GM12878 (cell line): Measurements from ENCODE around the gene SUPT6H. TPM values are rescaled to one million over a fixed set of nuclear protein-coding genes. Genes with fewer than 3 reads are reported as not detected.

Source experiments
- ATAC-seq: fragments of 200-7000 bp; cut with Tn5 transposase; 3 replicates; pipeline ENCODE4 v1.9.1; 2020; ENCODE audit warnings: mild to moderate bottlenecking, moderate library complexity
- BruUV-seq: library from RNA; stranded (reverse); fragments of 400-500 nt; replicated peaks from 2 replicates; lab custom pipeline; 2021; lab: Mats Ljungman, UMichigan
- CTCF ChIA-PET: fragments of 300-600 bp; sonication (Branson Sonifier 250); formaldehyde crosslinking; extraction: SDS; loops from one replicate; lab custom pipeline; 2021; ENCODE audit warnings: inconsistent platforms; lab: Yijun Ruan, JAX
- POLR2A ChIA-PET: fragments of 350-600 bp; formaldehyde crosslinking; extraction: SDS; loops from one replicate; lab custom pipeline; 2021; ENCODE audit warnings: inconsistent platforms; lab: Charles Lee
- RAD21 ChIA-PET: fragments of 300-600 bp; sonication (Branson Sonifier 250); formaldehyde crosslinking; loops from one replicate; lab custom pipeline; 2023; ENCODE audit warnings: antibody characterized with exemption; ENCODE audit not compliant: unreplicated experiment; lab: Charles Lee
- SMC1A ChIA-PET: fragments of 300-600 bp; sonication (Branson Sonifier 250); formaldehyde crosslinking; loops from one replicate; lab custom pipeline; 2023; ENCODE audit not compliant: unreplicated experiment, uncharacterized antibody; lab: Charles Lee
- DNase-seq: peaks from one replicate; pipeline ENCODE4 v3.0.0-alpha.2; 2011; ENCODE audit warnings: low read depth, low spot score
- FAIRE-seq: peaks from 3 replicates; lab custom pipeline; 2011; peaks lifted over from hg19 to GRCh38; lab: Jason Lieb, UNC
- H2AFZ ChIP-seq: 2 replicates; pipeline ENCODE4 v1.6.0; 2011; ENCODE audit warnings: low read depth, low read length, control low read depth; ENCODE audit not compliant: control insufficient read depth
- H3K27ac ChIP-seq: 2 replicates; pipeline ENCODE4 v1.5.1; 2011; ENCODE audit warnings: control low read depth; ENCODE audit not compliant: control insufficient read depth, insufficient read depth
- H3K27me3 ChIP-seq, 2 experiments: replicated peaks in 1 of 2; 2 replicates each; pipeline versions ENCODE4 v1.6.0 to v1.6.1; 2011; ENCODE audit warnings: low read length in 1 of 2; ENCODE audit not compliant: control insufficient read depth in 2 of 2, insufficient read depth in 2 of 2
- H3K36me3 ChIP-seq, 2 experiments: 2 replicates each; pipeline ENCODE4 v1.5.1; 2011; ENCODE audit warnings: low read length in 1 of 2; ENCODE audit not compliant: control insufficient read depth in 2 of 2, insufficient read depth in 2 of 2
- H3K4me1 ChIP-seq: 2 replicates; pipeline ENCODE4 v1.6.1; 2011; ENCODE audit warnings: mild to moderate bottlenecking, low read length, moderate library complexity, mixed read lengths; ENCODE audit not compliant: control insufficient read depth, insufficient read depth
- H3K4me2 ChIP-seq: 2 replicates; pipeline ENCODE4 v1.6.0; 2011; ENCODE audit warnings: control low read depth; ENCODE audit not compliant: control insufficient read depth, insufficient read depth
- H3K4me3 ChIP-seq: fragments of 200-600 bp; sonication (generic); 2 replicates; pipeline ENCODE4 v1.5.1; 2016
- H3K79me2 ChIP-seq: 2 replicates; pipeline ENCODE4 v1.6.0; 2011; ENCODE audit warnings: low read length; ENCODE audit not compliant: control insufficient read depth, insufficient read depth
- H3K9ac ChIP-seq: 2 replicates; pipeline ENCODE4 v1.8.0; 2011; ENCODE audit warnings: low read length, control low read depth, mixed read lengths; ENCODE audit not compliant: control insufficient read depth, insufficient read depth
- H3K9me3 ChIP-seq: replicated peaks from 3 replicates; pipeline ENCODE4 v1.5.1; 2011; ENCODE audit warnings: mild to moderate bottlenecking, low read length; ENCODE audit not compliant: control insufficient read depth, insufficient read depth
- H4K20me1 ChIP-seq: 2 replicates; pipeline ENCODE4 v1.6.0; 2011; ENCODE audit not compliant: control insufficient read depth, insufficient read depth
- BHLHE40 ChIP-seq, 2 experiments: fragments of 450-650 bp in 1 of 2; IDR thresholded peaks; 2 replicates each; pipeline ENCODE4 v1.6.1; 2011 to 2017; ENCODE audit warnings: low read depth in 2 of 2, borderline replicate concordance in 1 of 2, improper control_type of control experiment in 1 of 2, low read length in 1 of 2, mild to moderate bottlenecking in 1 of 2
- E2F8 ChIP-seq: fragments of 450-650 bp; IDR thresholded peaks from 2 replicates; pipeline ENCODE4 v1.6.1; 2018; ENCODE audit warnings: mild to moderate bottlenecking, low read depth, moderate library complexity; ENCODE audit not compliant: partially characterized antibody
- MEF2B ChIP-seq: fragments of 450-650 bp; IDR thresholded peaks from 2 replicates; pipeline ENCODE4 v1.6.1; 2018; ENCODE audit warnings: mild to moderate bottlenecking, moderate library complexity; ENCODE audit not compliant: partially characterized antibody, poor library complexity, severe bottlenecking
- NFYA ChIP-seq: IDR thresholded peaks from 2 replicates; pipeline ENCODE4 v1.6.1; 2011; ENCODE audit warnings: low read depth, mild to moderate bottlenecking, low read length, improper control_type of control experiment, borderline replicate concordance
- NRF1 ChIP-seq: conservative IDR thresholded peaks from 2 replicates; pipeline ENCODE4 v1.6.1; 2011; ENCODE audit warnings: mild to moderate bottlenecking, low read depth, low read length, improper control_type of control experiment
- RAD21 ChIP-seq: IDR thresholded peaks from 2 replicates; pipeline ENCODE4 v1.6.1; 2011; ENCODE audit warnings: mild to moderate bottlenecking, low read depth, low read length, moderate library complexity; ENCODE audit not compliant: insufficient read depth
- RAD51 ChIP-seq: fragments of 450-650 bp; IDR thresholded peaks from 2 replicates; pipeline ENCODE4 v1.6.1; 2016; ENCODE audit warnings: moderate library complexity, mild to moderate bottlenecking, inconsistent platforms
- REST ChIP-seq: IDR thresholded peaks from 2 replicates; pipeline ENCODE4 v1.6.1; 2012; ENCODE audit warnings: mild to moderate bottlenecking, low read depth, low read length
- SKIL ChIP-seq: fragments of 450-650 bp; IDR thresholded peaks from 2 replicates; pipeline ENCODE4 v1.6.1; 2017; ENCODE audit warnings: mild to moderate bottlenecking, low read depth, inconsistent platforms; ENCODE audit not compliant: poor library complexity, severe bottlenecking
- SMC3 ChIP-seq: IDR thresholded peaks from 2 replicates; pipeline ENCODE4 v1.6.1; 2011; ENCODE audit warnings: low read length, improper control_type of control experiment, borderline replicate concordance
- SRF ChIP-seq, 2 experiments: IDR thresholded peaks; 2 replicates each; pipeline ENCODE4 v1.6.1; 2011; ENCODE audit warnings: low read depth in 2 of 2, low read length in 2 of 2, mild to moderate bottlenecking in 1 of 2, moderate library complexity in 1 of 2
- SUZ12 ChIP-seq: fragments of 200-600 bp; sonication (generic); IDR thresholded peaks from one replicate; pipeline ENCODE4 v1.6.1; 2018; ENCODE audit warnings: antibody characterized with exemption, mild to moderate bottlenecking; ENCODE audit not compliant: unreplicated experiment
- USF1 ChIP-seq: IDR thresholded peaks from 2 replicates; pipeline ENCODE4 v1.6.1; 2011; ENCODE audit warnings: borderline replicate concordance, low read depth, mild to moderate bottlenecking, moderate library complexity, mixed read lengths, low read length; ENCODE audit not compliant: insufficient read depth; ENCODE audit errors: extremely low read length
- ZSCAN29 ChIP-seq: fragments of 450-650 bp; IDR thresholded peaks from 2 replicates; pipeline ENCODE4 v1.6.1; 2017; ENCODE audit warnings: mild to moderate bottlenecking, moderate library complexity
- WGBS: methylation state at CpG from one replicate; pipeline ENCODE4 v1.1.6; 2016; ENCODE audit warnings: low lambda C conversion rate; ENCODE audit not compliant: insufficient replicate concordance, insufficient coverage; ENCODE audit errors: missing lambda C conversion rate; 5-methylcytosine and 5-hydroxymethylcytosine counted together
- in situ Hi-C: fragments of 300-500 bp; cut with MboI; formaldehyde crosslinking; loops from 9 replicates; pipeline ENCODE4 v1.14.3; 2018; ENCODE audit warnings: mixed read lengths
- intact Hi-C: fragments of 100-400 bp; cut with micrococcal nuclease; formaldehyde crosslinking; loops from one replicate; pipeline ENCODE4 v1.14.2; 2022; ENCODE audit not compliant: unreplicated experiment
- polyA plus RNA-seq, 11 experiments: library from polyadenylated mRNA; depleted of rRNA in 4 of 11; unstranded in 6 of 11; stranded (reverse) in 5 of 11; fragments of >200 nt; fragmentation: Nextera tagmentation in 4 of 11; fragmentation: Illumina TruSeq in 1 of 11; extraction: Ambion mirVana in 4 of 11; extraction: Trizol in 1 of 11; gene quantifications; 1 replicate in 1 of 11; 2 replicates in 10 of 11; pipeline versions ENCODE4 v1.2.1 to v1.2.3, GENCODE V29; 2011 to 2016; ENCODE audit warnings: inconsistent platforms in 2 of 11, missing spikeins in 2 of 11, low read depth in 1 of 11
- total RNA-seq, 4 experiments: library from RNA; depleted of rRNA in 3 of 4; stranded (reverse); fragments of >200 nt in 3 of 4; fragmentation: Illumina TruSeq in 1 of 4; extraction: Trizol in 1 of 4; gene quantifications; 2 replicates each; pipeline versions ENCODE4 v1.2.1 to v1.2.3, GENCODE V29; 2013 to 2021

SUPT6H gene
- total and polyA plus RNA-seq, 10 of the 15 experiments (the other 5 are each of a cell fraction or from before 2014, with no cell fraction given), result 1.7 to 58.8 (median 37.7) TPM

GRCh38 chr17:28635506-28635905, 26.5 kb upstream of the SUPT6H start:
- CTCF ChIA-PET, result interaction anchor here (1.1 kb wide), 1 partner anchor 8 kb away, joined by 6 read pairs; no protein-coding TSS in a partner anchor
- ATAC-seq, result no peak

More at GRCh38 chr17:28635506-28635905, 26.5 kb upstream of the SUPT6H start:
- Histone ChIP-seq H3K4me2 (no peak overlapping the region), H3K9me3 (no peaks in the 10 kb centered on the region)
- no peak for TF ChIP-seq NFYA
- TF ChIP-seq ZSCAN29, result no peak
- no peak for TF ChIP-seq NRF1
- TF ChIP-seq RAD21, result no peak
- no peak for TF ChIP-seq RAD51
- no peak for TF ChIP-seq MEF2B
- no peak for TF ChIP-seq E2F8
- no peak for TF ChIP-seq SRF (IDR thresholded peaks at IDR 0.05; ENCODE audit: low read depth in 2 of 2, low read length in 2 of 2)
- TF ChIP-seq SMC3, result no peak
- TF ChIP-seq SKIL, result no peak
- TF ChIP-seq BHLHE40 (IDR thresholded peaks at IDR 0.05; ENCODE audit: borderline replicate concordance in 1 of 2, low read depth in 2 of 2, low read length in 1 of 2), result no peak
- TF ChIP-seq USF1, result no peak
- no peak for TF ChIP-seq SUZ12
- TF ChIP-seq REST, result no peak
- TF ChIP-seq, all 136 proteins: peak for 0
- intact Hi-C loops (no loop called here), in situ Hi-C loops (no loop called here)
- Histone ChIP-seq H3K4me1 (no peaks in the 10 kb centered on the region; the same call in 1 of the 2 replicates), H3K9ac (no peak overlapping the region), H3K27me3 (no peaks in the 10 kb centered on the region), H3K4me3 (no peak overlapping the region), H3K27ac (no peak overlapping the region), H4K20me1 (peaks cover 14% of the 10 kb centered on the region; the same call in 1 of the 2 replicates), H2AFZ (no peak overlapping the region), H3K79me2 (peaks cover 9% of the 10 kb centered on the region), H3K36me3 (peaks cover 47 to 76% of the 10 kb centered on the region in 2 experiments)
- no peak for DNase-seq
- ChIA-PET RAD21 (no interaction called here), POLR2A (interaction anchor here (1.7 kb wide), 1 partner anchor 8 kb away, joined by 6 read pairs; no protein-coding TSS in a partner anchor), SMC1A (interaction anchor here (1.0 kb wide), 1 partner anchor 11 kb away, joined by 3 read pairs; no protein-coding TSS in a partner anchor)
- 95% methylated on average over 1 of the region's 1 CpG for WGBS
- no TSS peak for BruUV-seq
- no peak for FAIRE-seq
